WTC11 (cell line): Measurements from ENCODE around the gene CYB5D1. TPM values are rescaled to one million over a fixed set of nuclear protein-coding genes. Genes with fewer than 3 reads are reported as not detected.

ENCODE experiments used
- ATAC-seq: fragments of 200-7000 bp; cut with Tn5 transposase; 2 replicates; pipeline ENCODE4 v1.10.0; 2021; ENCODE audit warnings: mild to moderate bottlenecking, moderate library complexity
- CTCF ChIA-PET: fragments of 300-600 bp; sonication (Branson Sonifier 250); formaldehyde crosslinking; loops from one replicate; lab custom pipeline; 2021; ENCODE audit warnings: antibody characterized with exemption; lab: Charles Lee
- POLR2A ChIA-PET: fragments of 350-600 bp; sonication (Branson Sonifier 250); formaldehyde crosslinking; loops from one replicate; lab custom pipeline; 2021; ENCODE audit warnings: antibody characterized with exemption; lab: Charles Lee
- DNase-seq: peaks from one replicate; pipeline ENCODE4 v3.0.0; 2021; ENCODE audit warnings: low spot score
- H3K27ac Mint-ChIP-seq: 2 replicates; pipeline ENCODE4 v1.8.0; 2021; ENCODE audit warnings: mixed read lengths
- H3K27me3 Mint-ChIP-seq: 2 replicates; pipeline ENCODE4 v1.8.0; 2021; ENCODE audit warnings: low read depth, mild to moderate bottlenecking, moderate library complexity, mixed read lengths
- H3K36me3 Mint-ChIP-seq: 2 replicates; pipeline ENCODE4 v1.8.0; 2021; ENCODE audit warnings: mixed read lengths
- H3K4me1 Mint-ChIP-seq: 2 replicates; pipeline ENCODE4 v1.8.0; 2022; ENCODE audit warnings: mixed read lengths
- H3K4me3 Mint-ChIP-seq: 2 replicates; pipeline ENCODE4 v1.8.0; 2021; ENCODE audit warnings: mild to moderate bottlenecking, moderate library complexity, mixed read lengths
- H3K9me3 Mint-ChIP-seq: 2 replicates; pipeline ENCODE4 v1.8.0; 2021; ENCODE audit warnings: mixed read lengths
- FOXJ3 ChIP-seq: sonication (generic); formaldehyde crosslinking; IDR thresholded peaks from 2 replicates; pipeline ENCODE4 v1.9.0; 2021; ENCODE audit warnings: missing genetic modification reagents, mild to moderate bottlenecking, borderline replicate concordance
- FOXP1 ChIP-seq: sonication (generic); formaldehyde crosslinking; IDR thresholded peaks from 2 replicates; pipeline ENCODE4 v1.8.0; 2022; ENCODE audit warnings: missing genetic modification reagents, mild to moderate bottlenecking, moderate library complexity, borderline replicate concordance
- GABPB1 ChIP-seq: sonication (generic); formaldehyde crosslinking; IDR thresholded peaks from 2 replicates; pipeline ENCODE4 v1.8.1; 2023; ENCODE audit warnings: mild to moderate bottlenecking, missing genetic modification reagents
- JAZF1 ChIP-seq: fragments of 250-450 bp; sonication (Bioruptor Pico); IDR thresholded peaks from 2 replicates; pipeline ENCODE4 v1.9.0; 2021; ENCODE audit warnings: moderate library complexity, mild to moderate bottlenecking, inconsistent platforms
- NFYB ChIP-seq: sonication (generic); formaldehyde crosslinking; conservative IDR thresholded peaks from 2 replicates; pipeline ENCODE4 v1.8.0; 2022; ENCODE audit warnings: low read depth, missing genetic modification reagents
- OVOL2 ChIP-seq: fragments of 250-450 bp; sonication (Bioruptor Pico); IDR thresholded peaks from 2 replicates; pipeline ENCODE4 v1.9.0; 2021; ENCODE audit warnings: mild to moderate bottlenecking, borderline replicate concordance
- RELA ChIP-seq: sonication (generic); formaldehyde crosslinking; IDR thresholded peaks from 2 replicates; pipeline ENCODE4 v1.8.1; 2022; ENCODE audit warnings: missing genetic modification reagents, mild to moderate bottlenecking, borderline replicate concordance
- SOX15 ChIP-seq: fragments of 250-450 bp; sonication (Bioruptor Pico); IDR thresholded peaks from 2 replicates; pipeline ENCODE4 v1.9.0; 2021; ENCODE audit warnings: mild to moderate bottlenecking
- TEAD4 ChIP-seq: sonication (generic); formaldehyde crosslinking; IDR thresholded peaks from 2 replicates; pipeline ENCODE4 v1.8.0; 2022; ENCODE audit warnings: mild to moderate bottlenecking, missing genetic modification reagents
- ZNF138 ChIP-seq: sonication (generic); formaldehyde crosslinking; conservative IDR thresholded peaks from 2 replicates; pipeline ENCODE4 v1.8.1; 2022; ENCODE audit warnings: mild to moderate bottlenecking, moderate library complexity, missing genetic modification reagents
- ZNF219 ChIP-seq: sonication (generic); formaldehyde crosslinking; IDR thresholded peaks from 2 replicates; pipeline ENCODE4 v1.8.0; 2023; ENCODE audit warnings: missing genetic modification reagents, mild to moderate bottlenecking, borderline replicate concordance
- ZNF232 ChIP-seq: sonication (generic); formaldehyde crosslinking; IDR thresholded peaks from 2 replicates; pipeline ENCODE4 v1.8.0; 2022; ENCODE audit warnings: mild to moderate bottlenecking, missing genetic modification reagents
- ZNF416 ChIP-seq: fragments of 250-450 bp; sonication (Bioruptor Pico); IDR thresholded peaks from 2 replicates; pipeline ENCODE4 v1.9.0; 2021; ENCODE audit warnings: mild to moderate bottlenecking, inconsistent platforms
- total RNA-seq: library from RNA; stranded (reverse); gene quantifications from 3 replicates; pipeline ENCODE4 v1.2.3, GENCODE V29; 2021
- TF ChIP-seq, protein P1 (sequence below): sonication (generic); formaldehyde crosslinking; conservative IDR thresholded peaks from 2 replicates; pipeline ENCODE4 v1.8.1; 2022; ENCODE audit warnings: mild to moderate bottlenecking, missing genetic modification reagents
- TF ChIP-seq, protein P2 (sequence below): sonication (generic); formaldehyde crosslinking; IDR thresholded peaks from 2 replicates; pipeline ENCODE4 v1.8.0; 2022; ENCODE audit warnings: mild to moderate bottlenecking, missing genetic modification reagents
- TF ChIP-seq, protein P3 (sequence below): sonication (generic); formaldehyde crosslinking; IDR thresholded peaks from 2 replicates; pipeline ENCODE4 v1.8.1; 2023; ENCODE audit warnings: mild to moderate bottlenecking, missing genetic modification reagents
- TF ChIP-seq, protein P4 (sequence below): sonication (generic); formaldehyde crosslinking; IDR thresholded peaks from 2 replicates; pipeline ENCODE4 v1.8.1; 2022; ENCODE audit warnings: mild to moderate bottlenecking, missing genetic modification reagents, moderate library complexity, borderline replicate concordance
- TF ChIP-seq, protein P5 (sequence below): fragments of 250-450 bp; sonication (Bioruptor Pico); IDR thresholded peaks from 2 replicates; pipeline ENCODE4 v1.9.0; 2021; ENCODE audit warnings: mild to moderate bottlenecking
- TF ChIP-seq, protein P6 (sequence below): sonication (generic); formaldehyde crosslinking; IDR thresholded peaks from 2 replicates; pipeline ENCODE4 v1.8.1; 2022; ENCODE audit warnings: missing genetic modification reagents, borderline replicate concordance
- TF ChIP-seq, protein P7 (sequence below): sonication (generic); formaldehyde crosslinking; IDR thresholded peaks from 2 replicates; pipeline ENCODE4 v1.8.0; 2022; ENCODE audit warnings: mild to moderate bottlenecking, missing genetic modification reagents

The CYB5D1 gene
- total RNA-seq, 1 experiment from 2014 or later = 15.2 TPM

DNA sequence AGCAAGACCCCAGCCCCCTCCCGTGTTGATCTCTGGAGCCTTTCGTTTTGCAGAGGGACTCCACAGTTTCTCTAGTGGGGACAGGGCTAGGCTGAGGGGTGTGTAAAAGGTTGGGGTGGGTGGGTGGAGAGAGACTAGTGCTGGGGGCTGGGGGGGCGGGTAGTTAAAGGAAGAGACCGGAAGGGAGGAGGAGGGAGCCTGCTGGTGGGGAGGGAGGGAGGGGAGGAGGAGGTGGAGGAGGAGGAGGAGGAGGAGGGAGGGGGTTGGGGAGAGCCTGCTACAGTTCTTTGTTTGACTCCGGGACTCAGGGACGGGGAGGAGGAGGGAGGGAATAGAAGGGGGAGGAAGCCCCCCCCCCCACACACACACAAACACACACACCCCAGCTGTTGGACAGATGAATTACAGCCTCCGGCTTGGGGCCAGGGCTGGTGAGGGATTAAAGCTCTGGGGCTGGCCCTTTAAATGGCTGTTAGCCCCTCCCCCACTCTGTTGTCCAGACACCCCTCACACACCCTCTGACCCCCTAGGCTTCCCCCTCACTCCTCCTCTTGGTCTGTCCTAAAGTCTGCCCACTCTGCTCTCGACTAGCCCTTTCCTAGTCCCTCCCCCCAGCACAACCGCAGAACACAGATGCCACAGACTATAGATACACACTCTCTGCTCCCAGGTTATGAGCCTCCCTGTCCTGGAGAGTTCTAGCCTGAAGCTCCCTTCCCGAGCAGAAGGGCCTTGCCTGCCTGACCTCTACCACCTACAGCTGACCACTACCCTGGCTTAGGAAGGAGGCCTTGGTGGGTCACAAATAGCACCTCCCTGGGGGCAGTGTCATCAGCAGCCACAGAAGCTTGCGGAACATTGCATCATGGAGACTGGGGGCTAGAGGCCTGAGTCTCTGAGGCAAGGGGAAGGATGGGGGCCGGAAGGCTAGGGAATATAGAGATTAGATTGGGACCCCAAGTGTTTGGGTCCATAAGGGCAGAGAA is 19.4 kb upstream of the CYB5D1 start:
- no peak for ATAC-seq
- Mint-ChIP-seq H3K9me3 (no peaks in the 10 kb centered on the region), H3K27me3 (peaks cover 48% of the 10 kb centered on the region), H3K4me1 (peaks cover 43% of the 10 kb centered on the region), H3K4me3 (peak overlapping the region; percentile 93), H3K36me3 (no peaks in the 10 kb centered on the region), H3K27ac (no peak overlapping the region)
- ChIA-PET POLR2A (interaction anchor here (0.6 to 1.0 kb wide), 2 partner anchors 19 to 24 kb away, joined by 3 read pairs; partner anchors contain the start of gene NAA38), CTCF (interaction anchor here (0.6 to 5.4 kb wide), 9 partner anchors 15 to 202 kb away, joined by 3 to 63 read pairs (median 3); partner anchors contain the start of genes CYB5D1, NAA38 and TMEM88)
- no peak for DNase-seq
- TF ChIP-seq, protein P1, sequence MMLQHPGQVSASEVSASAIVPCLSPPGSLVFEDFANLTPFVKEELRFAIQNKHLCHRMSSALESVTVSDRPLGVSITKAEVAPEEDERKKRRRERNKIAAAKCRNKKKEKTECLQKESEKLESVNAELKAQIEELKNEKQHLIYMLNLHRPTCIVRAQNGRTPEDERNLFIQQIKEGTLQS (CRISPR knock-in tag) = no peak
- TF ChIP-seq, protein P2, sequence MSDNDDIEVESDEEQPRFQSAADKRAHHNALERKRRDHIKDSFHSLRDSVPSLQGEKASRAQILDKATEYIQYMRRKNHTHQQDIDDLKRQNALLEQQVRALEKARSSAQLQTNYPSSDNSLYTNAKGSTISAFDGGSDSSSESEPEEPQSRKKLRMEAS = no peak
- no peak for TF ChIP-seq RELA (CRISPR knock-in tag)
- TF ChIP-seq, protein P3, sequence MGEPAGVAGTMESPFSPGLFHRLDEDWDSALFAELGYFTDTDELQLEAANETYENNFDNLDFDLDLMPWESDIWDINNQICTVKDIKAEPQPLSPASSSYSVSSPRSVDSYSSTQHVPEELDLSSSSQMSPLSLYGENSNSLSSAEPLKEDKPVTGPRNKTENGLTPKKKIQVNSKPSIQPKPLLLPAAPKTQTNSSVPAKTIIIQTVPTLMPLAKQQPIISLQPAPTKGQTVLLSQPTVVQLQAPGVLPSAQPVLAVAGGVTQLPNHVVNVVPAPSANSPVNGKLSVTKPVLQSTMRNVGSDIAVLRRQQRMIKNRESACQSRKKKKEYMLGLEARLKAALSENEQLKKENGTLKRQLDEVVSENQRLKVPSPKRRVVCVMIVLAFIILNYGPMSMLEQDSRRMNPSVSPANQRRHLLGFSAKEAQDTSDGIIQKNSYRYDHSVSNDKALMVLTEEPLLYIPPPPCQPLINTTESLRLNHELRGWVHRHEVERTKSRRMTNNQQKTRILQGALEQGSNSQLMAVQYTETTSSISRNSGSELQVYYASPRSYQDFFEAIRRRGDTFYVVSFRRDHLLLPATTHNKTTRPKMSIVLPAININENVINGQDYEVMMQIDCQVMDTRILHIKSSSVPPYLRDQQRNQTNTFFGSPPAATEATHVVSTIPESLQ (CRISPR knock-in tag) = no peak
- TF ChIP-seq OVOL2 (CRISPR knock-in tag) = no peak
- peak; percentile 99 for TF ChIP-seq GABPB1 (CRISPR knock-in tag)
- TF ChIP-seq, all 79 proteins: peak for 1

DNA sequence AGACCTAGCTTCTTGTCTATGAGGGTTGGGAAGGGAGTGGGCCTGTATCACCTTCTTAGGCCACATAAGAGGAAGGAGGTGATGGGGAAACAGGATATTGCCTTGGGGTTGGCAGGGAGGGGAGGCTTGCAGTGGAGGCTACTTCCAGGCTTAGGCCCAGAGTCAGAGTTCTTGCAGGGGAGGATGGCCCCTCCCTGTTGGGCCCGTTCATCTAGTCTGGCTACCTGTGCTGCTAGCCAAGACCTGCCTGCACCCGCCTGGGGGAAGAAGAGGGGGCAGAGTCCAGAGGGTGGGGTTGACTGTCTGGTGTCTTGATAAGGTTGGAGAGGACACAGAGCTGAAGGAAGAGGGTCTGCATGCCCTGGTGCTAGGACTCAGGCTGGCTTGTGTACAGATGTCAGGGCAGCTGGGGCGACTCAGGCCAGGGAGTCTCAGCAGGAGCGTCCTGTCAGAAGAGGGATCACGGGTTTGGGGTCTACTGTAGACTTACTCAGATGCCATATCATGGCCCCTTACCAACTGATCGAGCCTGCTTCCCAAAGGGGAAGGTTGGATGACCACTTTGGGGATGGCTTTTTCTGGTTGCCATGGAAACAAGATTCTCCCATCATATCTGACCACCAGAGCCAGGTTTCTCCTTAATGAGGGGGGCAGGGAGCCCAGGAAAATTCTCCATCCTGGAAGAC is 18.5 kb upstream of the CYB5D1 start:
- H3K4me3 Mint-ChIP-seq = no peak overlapping the region
- ATAC-seq (no peak), DNase-seq (no peak)
- no peak overlapping the region for H3K27ac Mint-ChIP-seq
- POLR2A ChIA-PET = interaction anchor here (0.6 to 1.0 kb wide), 2 partner anchors 18 to 23 kb away, joined by 3 read pairs; partner anchors contain the start of gene NAA38
- H3K36me3 Mint-ChIP-seq = no peaks in the 10 kb centered on the region
- H3K4me1 Mint-ChIP-seq = peaks cover 40% of the 10 kb centered on the region
- H3K9me3 Mint-ChIP-seq = no peaks in the 10 kb centered on the region
- H3K27me3 Mint-ChIP-seq = peaks cover 47% of the 10 kb centered on the region
- CTCF ChIA-PET = interaction anchor here (1.2 to 1.3 kb wide), 2 partner anchors 123 to 149 kb away, joined by 3 read pairs; no protein-coding TSS in a partner anchor
- TF ChIP-seq SOX15 (CRISPR knock-in tag) (no peak), FOXJ3 (no peak), ZNF416 (CRISPR knock-in tag) (no peak), NFYB (CRISPR knock-in tag) (no peak), FOXP1 (CRISPR knock-in tag) (no peak), ZNF232 (CRISPR knock-in tag) (no peak), OVOL2 (CRISPR knock-in tag) (no peak), ZNF219 (no peak), JAZF1 (no peak), TEAD4 (CRISPR knock-in tag) (no peak), ZNF138 (CRISPR knock-in tag) (no peak), GABPB1 (CRISPR knock-in tag) (no peak)
- TF ChIP-seq, protein P4, sequence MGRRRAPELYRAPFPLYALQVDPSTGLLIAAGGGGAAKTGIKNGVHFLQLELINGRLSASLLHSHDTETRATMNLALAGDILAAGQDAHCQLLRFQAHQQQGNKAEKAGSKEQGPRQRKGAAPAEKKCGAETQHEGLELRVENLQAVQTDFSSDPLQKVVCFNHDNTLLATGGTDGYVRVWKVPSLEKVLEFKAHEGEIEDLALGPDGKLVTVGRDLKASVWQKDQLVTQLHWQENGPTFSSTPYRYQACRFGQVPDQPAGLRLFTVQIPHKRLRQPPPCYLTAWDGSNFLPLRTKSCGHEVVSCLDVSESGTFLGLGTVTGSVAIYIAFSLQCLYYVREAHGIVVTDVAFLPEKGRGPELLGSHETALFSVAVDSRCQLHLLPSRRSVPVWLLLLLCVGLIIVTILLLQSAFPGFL = no peak
- TF ChIP-seq, protein P5, sequence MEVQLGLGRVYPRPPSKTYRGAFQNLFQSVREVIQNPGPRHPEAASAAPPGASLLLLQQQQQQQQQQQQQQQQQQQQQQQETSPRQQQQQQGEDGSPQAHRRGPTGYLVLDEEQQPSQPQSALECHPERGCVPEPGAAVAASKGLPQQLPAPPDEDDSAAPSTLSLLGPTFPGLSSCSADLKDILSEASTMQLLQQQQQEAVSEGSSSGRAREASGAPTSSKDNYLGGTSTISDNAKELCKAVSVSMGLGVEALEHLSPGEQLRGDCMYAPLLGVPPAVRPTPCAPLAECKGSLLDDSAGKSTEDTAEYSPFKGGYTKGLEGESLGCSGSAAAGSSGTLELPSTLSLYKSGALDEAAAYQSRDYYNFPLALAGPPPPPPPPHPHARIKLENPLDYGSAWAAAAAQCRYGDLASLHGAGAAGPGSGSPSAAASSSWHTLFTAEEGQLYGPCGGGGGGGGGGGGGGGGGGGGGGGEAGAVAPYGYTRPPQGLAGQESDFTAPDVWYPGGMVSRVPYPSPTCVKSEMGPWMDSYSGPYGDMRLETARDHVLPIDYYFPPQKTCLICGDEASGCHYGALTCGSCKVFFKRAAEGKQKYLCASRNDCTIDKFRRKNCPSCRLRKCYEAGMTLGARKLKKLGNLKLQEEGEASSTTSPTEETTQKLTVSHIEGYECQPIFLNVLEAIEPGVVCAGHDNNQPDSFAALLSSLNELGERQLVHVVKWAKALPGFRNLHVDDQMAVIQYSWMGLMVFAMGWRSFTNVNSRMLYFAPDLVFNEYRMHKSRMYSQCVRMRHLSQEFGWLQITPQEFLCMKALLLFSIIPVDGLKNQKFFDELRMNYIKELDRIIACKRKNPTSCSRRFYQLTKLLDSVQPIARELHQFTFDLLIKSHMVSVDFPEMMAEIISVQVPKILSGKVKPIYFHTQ (CRISPR knock-in tag) = no peak
- TF ChIP-seq, protein P6, sequence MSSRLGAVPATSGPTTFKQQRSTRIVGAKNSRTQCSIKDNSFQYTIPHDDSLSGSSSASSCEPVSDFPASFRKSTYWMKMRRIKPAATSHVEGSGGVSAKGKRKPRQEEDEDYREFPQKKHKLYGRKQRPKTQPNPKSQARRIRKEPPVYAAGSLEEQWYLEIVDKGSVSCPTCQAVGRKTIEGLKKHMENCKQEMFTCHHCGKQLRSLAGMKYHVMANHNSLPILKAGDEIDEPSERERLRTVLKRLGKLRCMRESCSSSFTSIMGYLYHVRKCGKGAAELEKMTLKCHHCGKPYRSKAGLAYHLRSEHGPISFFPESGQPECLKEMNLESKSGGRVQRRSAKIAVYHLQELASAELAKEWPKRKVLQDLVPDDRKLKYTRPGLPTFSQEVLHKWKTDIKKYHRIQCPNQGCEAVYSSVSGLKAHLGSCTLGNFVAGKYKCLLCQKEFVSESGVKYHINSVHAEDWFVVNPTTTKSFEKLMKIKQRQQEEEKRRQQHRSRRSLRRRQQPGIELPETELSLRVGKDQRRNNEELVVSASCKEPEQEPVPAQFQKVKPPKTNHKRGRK (CRISPR knock-in tag) = no peak
- TF ChIP-seq, protein P7, sequence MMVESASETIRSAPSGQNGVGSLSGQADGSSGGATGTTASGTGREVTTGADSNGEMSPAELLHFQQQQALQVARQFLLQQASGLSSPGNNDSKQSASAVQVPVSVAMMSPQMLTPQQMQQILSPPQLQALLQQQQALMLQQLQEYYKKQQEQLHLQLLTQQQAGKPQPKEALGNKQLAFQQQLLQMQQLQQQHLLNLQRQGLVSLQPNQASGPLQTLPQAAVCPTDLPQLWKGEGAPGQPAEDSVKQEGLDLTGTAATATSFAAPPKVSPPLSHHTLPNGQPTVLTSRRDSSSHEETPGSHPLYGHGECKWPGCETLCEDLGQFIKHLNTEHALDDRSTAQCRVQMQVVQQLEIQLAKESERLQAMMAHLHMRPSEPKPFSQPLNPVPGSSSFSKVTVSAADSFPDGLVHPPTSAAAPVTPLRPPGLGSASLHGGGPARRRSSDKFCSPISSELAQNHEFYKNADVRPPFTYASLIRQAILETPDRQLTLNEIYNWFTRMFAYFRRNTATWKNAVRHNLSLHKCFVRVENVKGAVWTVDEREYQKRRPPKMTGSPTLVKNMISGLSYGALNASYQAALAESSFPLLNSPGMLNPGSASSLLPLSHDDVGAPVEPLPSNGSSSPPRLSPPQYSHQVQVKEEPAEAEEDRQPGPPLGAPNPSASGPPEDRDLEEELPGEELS = no peak
